GM12864 (cell line): ENCODE data around the gene WNT7A.

Experiments
- DNase-seq: peaks from one replicate; pipeline ENCODE4 v3.0.0-alpha.2; 2011; ENCODE audit warnings: low read depth
- H3K4me3 ChIP-seq: 2 replicates; pipeline ENCODE4 v1.5.1; 2011; ENCODE audit warnings: mild to moderate bottlenecking, low read depth, low read length, control low read depth
- TF ChIP-seq, protein P1 (sequence below): IDR thresholded peaks from 2 replicates; pipeline ENCODE4 v1.5.1; 2011; ENCODE audit warnings: low read depth, mild to moderate bottlenecking, moderate library complexity, low read length, control low read depth, inconsistent platforms; ENCODE audit errors: missing control alignments

WNT7A gene

DNA sequence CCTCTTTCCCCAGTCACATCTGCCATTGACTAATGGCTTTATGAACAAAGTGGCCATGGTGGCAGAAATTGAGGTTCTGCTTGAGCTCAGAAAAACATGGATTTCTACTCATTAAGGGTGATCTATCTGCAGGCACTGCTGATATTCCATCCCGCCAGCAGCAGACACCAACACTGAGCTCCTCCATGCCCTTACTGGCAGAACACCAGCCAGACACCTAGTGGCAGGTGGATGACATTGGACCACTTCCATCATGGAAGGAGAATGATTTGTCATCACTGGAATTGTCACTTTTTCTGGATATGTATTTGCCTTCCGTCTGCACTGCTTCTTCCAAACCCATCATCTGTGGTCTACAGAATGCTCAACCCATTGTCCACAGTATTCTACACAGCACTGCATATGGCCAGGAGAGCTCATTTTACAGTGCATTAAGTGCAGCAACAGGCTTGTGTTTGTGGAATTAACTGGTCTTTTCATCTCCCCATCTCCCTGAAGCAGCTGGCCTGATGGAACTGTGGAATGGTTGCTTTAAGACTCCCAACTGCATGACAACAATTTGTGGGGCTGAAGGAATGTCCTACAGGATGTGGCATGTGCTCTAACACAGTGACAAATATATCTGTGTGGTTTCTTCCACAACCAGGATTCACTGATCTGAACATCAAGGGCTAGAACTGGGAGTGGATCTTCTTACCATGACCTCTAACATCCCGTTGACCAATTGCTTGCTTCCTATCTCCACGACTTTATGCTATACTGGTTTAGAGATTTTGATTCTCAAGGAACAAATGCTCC is 103.4 kb downstream of the WNT7A start:
- TF ChIP-seq, protein P1, sequence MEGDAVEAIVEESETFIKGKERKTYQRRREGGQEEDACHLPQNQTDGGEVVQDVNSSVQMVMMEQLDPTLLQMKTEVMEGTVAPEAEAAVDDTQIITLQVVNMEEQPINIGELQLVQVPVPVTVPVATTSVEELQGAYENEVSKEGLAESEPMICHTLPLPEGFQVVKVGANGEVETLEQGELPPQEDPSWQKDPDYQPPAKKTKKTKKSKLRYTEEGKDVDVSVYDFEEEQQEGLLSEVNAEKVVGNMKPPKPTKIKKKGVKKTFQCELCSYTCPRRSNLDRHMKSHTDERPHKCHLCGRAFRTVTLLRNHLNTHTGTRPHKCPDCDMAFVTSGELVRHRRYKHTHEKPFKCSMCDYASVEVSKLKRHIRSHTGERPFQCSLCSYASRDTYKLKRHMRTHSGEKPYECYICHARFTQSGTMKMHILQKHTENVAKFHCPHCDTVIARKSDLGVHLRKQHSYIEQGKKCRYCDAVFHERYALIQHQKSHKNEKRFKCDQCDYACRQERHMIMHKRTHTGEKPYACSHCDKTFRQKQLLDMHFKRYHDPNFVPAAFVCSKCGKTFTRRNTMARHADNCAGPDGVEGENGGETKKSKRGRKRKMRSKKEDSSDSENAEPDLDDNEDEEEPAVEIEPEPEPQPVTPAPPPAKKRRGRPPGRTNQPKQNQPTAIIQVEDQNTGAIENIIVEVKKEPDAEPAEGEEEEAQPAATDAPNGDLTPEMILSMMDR, result peak; percentile 27
- no peak for DNase-seq
- H3K4me3 ChIP-seq, result no peak overlapping the region

DNA sequence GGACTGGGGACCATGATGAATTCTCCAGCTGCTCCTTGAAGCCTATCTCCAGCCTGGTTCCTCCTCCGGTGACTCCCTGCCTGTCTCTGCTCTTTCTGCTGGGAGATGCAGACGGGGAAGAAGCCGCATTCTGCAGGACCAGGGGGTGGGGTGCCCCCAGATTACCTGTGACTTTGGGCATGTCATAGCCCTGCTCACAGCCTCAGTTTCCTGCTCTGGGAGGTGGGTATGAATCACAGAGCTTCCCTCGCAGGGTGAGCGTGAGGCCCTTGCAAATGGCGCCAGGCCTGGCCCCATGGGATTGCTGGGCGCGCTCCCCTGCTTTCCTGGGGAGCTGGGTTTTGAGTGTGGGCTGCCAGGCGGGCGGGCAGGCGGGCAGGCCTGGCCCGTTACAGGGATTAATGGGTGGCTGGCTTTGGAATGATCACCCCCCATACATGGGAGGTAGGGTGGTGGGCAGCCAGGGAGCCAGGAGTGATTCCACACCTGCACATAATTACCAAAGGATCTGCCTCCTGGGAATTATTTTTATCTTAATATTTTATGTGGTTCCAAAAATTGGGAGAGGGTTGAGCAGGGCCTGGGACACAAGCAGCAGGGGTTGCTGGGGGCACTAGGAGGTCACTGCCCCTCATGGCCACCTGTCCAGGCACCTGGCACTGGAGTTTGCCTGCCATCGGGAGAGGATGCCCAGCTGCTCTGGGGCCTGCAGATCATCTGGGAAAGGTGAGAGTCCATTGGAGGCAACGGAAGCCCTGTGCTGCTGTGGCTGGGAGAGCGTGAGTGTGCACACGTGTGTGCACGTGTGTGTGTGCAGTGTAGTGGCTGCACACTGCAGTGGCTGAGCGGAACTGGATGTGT is 106.8 kb downstream of the WNT7A start:
- no peak for DNase-seq
- TF ChIP-seq, protein P1, result no peak
- H3K4me3 ChIP-seq, result no peak overlapping the region

DNA sequence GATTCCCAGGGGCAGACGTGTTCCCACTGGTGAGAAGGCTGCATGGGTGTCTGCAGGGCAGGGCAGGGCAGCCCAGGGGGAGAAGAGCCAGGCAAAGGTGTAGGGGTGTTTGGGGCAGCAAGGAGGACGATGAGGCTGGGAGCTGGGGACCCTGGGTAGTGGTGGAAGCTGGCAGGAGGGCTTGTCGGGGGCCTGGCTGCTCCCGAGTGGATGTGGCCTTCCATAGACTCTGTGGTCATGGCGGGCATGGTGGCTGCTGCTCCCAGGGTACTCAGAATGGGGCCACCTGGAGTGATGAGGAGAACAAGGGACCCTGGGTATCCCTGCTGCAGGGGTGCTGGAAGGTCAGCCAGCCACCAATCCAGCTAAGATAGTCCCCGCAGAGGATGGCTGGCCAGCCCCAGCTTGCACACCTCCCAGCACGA is 107.5 kb downstream of the WNT7A start:
- no peak overlapping the region for H3K4me3 ChIP-seq
- TF ChIP-seq, protein P1, result no peak
- no peak for DNase-seq

DNA sequence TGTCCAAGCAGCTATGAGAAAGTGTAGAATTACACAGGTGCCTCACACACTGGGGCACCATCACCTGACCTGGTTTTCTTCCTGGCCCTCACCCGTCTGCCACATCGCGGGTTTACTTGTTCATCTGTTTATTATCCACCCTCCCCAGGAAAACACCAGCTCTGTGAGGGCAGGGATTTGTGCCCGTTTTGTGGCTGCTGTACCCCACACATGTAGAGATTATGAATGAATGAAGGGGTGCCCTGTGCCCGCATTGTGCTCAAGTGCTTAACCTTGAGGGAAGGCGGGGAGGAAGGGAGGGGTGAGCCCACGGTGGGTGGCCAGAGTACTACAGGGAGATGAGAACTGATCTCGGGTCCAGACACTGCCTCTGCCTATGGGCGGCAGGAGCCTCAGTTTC is 108.4 kb downstream of the WNT7A start:
- DNase-seq, result no peak
- TF ChIP-seq, protein P1, result no peak

DNA sequence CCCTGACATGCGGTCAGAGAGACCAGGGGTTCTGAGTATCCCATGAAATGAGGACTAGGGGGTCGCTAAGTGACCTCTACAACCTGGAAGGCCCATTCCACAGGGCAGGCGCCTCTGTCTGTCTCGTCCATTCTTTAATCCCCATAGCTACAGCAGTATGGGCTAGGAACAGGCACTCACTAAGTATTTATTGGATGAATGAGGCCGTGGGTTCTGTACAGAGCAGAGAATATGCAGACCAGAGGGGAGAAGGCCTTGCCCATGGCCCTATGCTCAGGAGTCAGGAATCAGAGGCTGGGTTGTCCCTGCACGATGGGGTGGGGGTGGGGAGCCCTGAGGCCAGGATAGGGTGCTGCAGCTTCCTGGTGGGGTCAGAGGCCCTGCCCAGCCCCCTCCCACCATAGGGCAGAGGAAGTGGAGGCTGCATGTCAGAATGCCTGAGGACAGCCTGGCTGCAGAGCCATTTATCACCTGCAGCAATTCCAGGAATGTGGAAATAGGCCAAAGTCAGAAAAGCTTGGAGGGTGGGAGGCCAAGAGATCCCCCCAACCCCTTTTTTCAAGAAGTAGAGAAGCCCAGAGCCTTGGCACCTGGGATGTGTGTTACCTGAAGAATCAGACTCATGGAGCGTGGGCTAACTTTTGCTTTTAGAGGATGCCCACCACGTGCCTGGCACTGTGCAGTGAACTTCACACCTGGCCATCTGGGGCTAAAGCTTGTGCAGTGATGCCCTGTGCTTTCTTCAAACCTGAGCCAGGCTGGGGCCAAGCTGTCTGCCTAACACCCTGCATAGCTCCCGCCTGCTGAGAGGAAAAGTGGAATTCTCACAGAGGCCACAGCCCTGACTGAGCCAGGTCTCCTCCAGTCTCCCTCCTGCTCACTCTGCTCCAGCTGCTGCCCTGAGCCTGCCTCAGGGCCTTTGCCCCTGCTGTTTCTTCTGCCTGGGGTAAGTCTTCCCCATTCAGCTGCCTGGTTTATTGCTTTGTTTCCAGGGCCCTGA is 109.4 kb downstream of the WNT7A start:
- no peak overlapping the region for H3K4me3 ChIP-seq
- DNase-seq, result no peak
- TF ChIP-seq, protein P1, result no peak

More for the DNA sequence above, 108.4 kb downstream of the WNT7A start:
- no peak overlapping the region for H3K4me3 ChIP-seq

DNA sequence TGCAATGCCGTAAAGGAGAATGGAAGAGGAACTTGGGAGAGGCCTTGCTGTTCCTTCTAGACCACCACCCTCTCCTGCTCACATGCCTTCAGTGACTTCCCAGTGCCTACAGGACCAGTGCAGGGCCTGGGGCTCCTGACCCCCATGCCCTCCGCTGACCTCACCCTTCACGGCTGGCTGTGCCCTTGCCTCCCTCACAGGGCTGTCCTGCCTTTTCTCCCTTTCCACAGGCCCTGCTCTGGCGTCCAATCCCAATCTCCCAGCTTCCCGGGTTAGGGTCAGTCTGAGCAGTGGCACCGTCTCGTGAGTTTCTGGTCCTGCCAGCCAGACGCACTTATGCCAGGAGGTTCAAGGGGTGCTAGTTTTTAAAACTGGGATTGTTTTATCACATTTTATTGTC is 110.4 kb downstream of the WNT7A start:
- DNase-seq, result no peak
- no peak overlapping the region for H3K4me3 ChIP-seq
- TF ChIP-seq, protein P1, result no peak
